Myometrial cell (primary cell): ENCODE data around the gene SOWAHD. TPM values are rescaled to one million over a fixed set of nuclear protein-coding genes. Genes with fewer than 3 reads are reported as not detected.

Experiments used
- total RNA-seq: library from RNA; depleted of rRNA; stranded (reverse); fragments of >200 nt; gene quantifications from 2 replicates; pipeline ENCODE4 v1.2.3, GENCODE V29; 2015

Gene SOWAHD
- total RNA-seq, result not detected in 2 replicates

DNA sequence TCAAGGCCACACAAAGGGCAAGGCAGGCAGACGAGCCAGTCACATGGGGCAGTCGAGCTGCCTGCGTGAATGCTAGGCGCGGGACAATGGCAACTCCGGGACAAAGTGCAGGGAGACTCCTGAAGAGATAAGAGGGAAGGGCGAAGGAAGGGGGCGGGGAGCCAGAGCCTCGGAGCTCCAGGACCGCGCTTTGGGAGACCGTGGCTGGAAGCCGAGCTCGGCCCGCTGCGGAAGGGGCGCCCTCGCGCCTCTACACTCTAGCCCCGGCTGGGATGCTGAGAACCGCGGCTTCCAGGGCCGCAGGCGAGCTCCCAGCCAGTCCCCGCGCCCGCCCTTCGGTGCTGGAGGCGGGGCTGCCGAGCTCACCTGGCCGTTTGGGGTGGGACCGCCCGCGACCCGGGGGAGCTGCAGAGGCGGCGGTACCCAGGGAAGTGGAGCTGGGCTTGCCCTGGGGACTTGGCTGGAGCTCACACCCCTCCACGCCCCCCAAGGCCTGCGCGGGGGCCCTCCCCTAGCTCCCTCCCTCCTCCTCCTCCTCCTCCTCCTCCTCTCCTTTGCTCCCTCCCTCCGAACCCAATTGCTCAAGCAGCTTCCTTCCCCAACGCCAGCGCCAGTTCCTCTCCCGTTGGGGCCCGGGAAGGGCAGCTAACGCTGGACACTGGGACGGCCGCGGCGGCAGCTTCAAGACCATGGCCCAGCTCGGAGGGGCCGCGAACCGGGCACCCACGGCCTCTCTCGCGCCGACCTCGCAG is at the start of gene SOWAHD:
SOWAHD (plus strand) TSS at position 610 of the 752 bp plus-strand sequence; CDS start at position 690, 80 bp downstream.

GRCh38 chrX:119791437-119792231 is 33.2 kb downstream of the SOWAHD start, which contains the start of gene RPL39:
TSS of gene RPL39 (minus strand) at chrX:119791630. CDS start at chrX:119791576, 54 bp downstream.

Other genes starting within 250 kb of the SOWAHD start
- 20.2 and 23.7 TPM in 2 replicates for gene STEEP1, start 193.2 kb upstream of the SOWAHD start, total RNA-seq
- 36.3 and 40.1 TPM in 2 replicates for gene UBE2A, start 184.0 kb upstream of the SOWAHD start, total RNA-seq
- 2.0 and 4.4 TPM in 2 replicates for gene NKRF, start 152.2 kb upstream of the SOWAHD start, total RNA-seq
- 16.7 and 20.6 TPM in 2 replicates for gene SEPTIN6, start 65.4 kb upstream of the SOWAHD start, total RNA-seq
- 5,842 and 7,254 TPM in 2 replicates for gene RPL39, start 33.0 kb downstream of the SOWAHD start, total RNA-seq
- 0.86 and 1.6 TPM in 2 replicates for gene UPF3B, start 94.4 kb downstream of the SOWAHD start, total RNA-seq
- gene RNF113A, start 113.1 kb downstream of the SOWAHD start, total RNA-seq, result 11.8 and 16.0 TPM in 2 replicates
- 57.7 and 63.8 TPM in 2 replicates for gene NDUFA1, start 113.2 kb downstream of the SOWAHD start, total RNA-seq
- not detected in 2 replicates for gene AKAP14, start 137.3 kb downstream of the SOWAHD start, total RNA-seq
- gene NKAP, start 185.2 kb downstream of the SOWAHD start, total RNA-seq, result 3.2 TPM in 2 replicates